HepG2 (cell line): ENCODE results near the gene WDR81. TPM values are rescaled to one million over a fixed set of nuclear protein-coding genes. Genes with fewer than 3 reads are reported as not detected.

Source experiments
- FOXC1 ChIP-seq: sonication (generic); formaldehyde crosslinking; IDR thresholded peaks from 2 replicates; pipeline ENCODE4 v1.8.0; 2022; ENCODE audit warnings: mild to moderate bottlenecking, missing genetic modification reagents, borderline replicate concordance
- HMG20B ChIP-seq: conservative IDR thresholded peaks from 2 replicates; pipeline ENCODE4 v1.6.1; 2016; ENCODE audit warnings: missing genetic modification reagents, missing compliant biosample characterization
- IRX3 ChIP-seq: sonication (generic); formaldehyde crosslinking; IDR thresholded peaks from 2 replicates; pipeline ENCODE4 v1.8.1; 2023; ENCODE audit warnings: mild to moderate bottlenecking, low read depth, missing genetic modification reagents, borderline replicate concordance
- ISX ChIP-seq: sonication (generic); formaldehyde crosslinking; conservative IDR thresholded peaks from 2 replicates; pipeline ENCODE4 v1.5.0; 2020; ENCODE audit warnings: missing genetic modification reagents
- KDM1A ChIP-seq: IDR thresholded peaks from 2 replicates; pipeline ENCODE4 v1.6.1; 2016; ENCODE audit warnings: missing compliant biosample characterization
- NONO ChIP-seq, 2 experiments: fragments of 450-650 bp in 1 of 2; sonication (generic) in 1 of 2; formaldehyde crosslinking in 1 of 2; IDR thresholded peaks in 1 of 2; conservative IDR thresholded peaks in 1 of 2; 2 replicates each; pipeline versions ENCODE4 v1.6.1 to v1.8.0; 2017 to 2022; ENCODE audit warnings: mild to moderate bottlenecking in 1 of 2, missing genetic modification reagents in 1 of 2, moderate library complexity in 1 of 2
- NR3C1 ChIP-seq: sonication (generic); formaldehyde crosslinking; IDR thresholded peaks from 2 replicates; pipeline ENCODE4 v1.4.0; 2020; ENCODE audit warnings: missing genetic modification reagents
- PCBP1 ChIP-seq: fragments of 200-400 bp; formaldehyde crosslinking; IDR thresholded peaks from 2 replicates; pipeline ENCODE4 v1.6.1; 2017; ENCODE audit warnings: mild to moderate bottlenecking, low read depth, low read length, borderline replicate concordance
- SOX6 ChIP-seq, 2 experiments: fragments of 450-650 bp in 1 of 2; sonication (generic) in 1 of 2; formaldehyde crosslinking in 1 of 2; IDR thresholded peaks; 2 replicates each; pipeline versions ENCODE4 v1.4.0 to v1.6.1; 2017 to 2020; ENCODE audit warnings: antibody characterized with exemption in 1 of 2, mild to moderate bottlenecking in 1 of 2, missing genetic modification reagents in 1 of 2
- SP4 ChIP-seq: sonication (generic); formaldehyde crosslinking; IDR thresholded peaks from 2 replicates; pipeline ENCODE4 v1.8.1; 2023; ENCODE audit warnings: mild to moderate bottlenecking, missing genetic modification reagents
- ZBTB7B ChIP-seq: sonication (generic); formaldehyde crosslinking; IDR thresholded peaks from 2 replicates; pipeline ENCODE4 v1.4.0; 2020; ENCODE audit warnings: missing genetic modification reagents
- ZKSCAN1 ChIP-seq: fragments of 150-350 bp; IDR thresholded peaks from 2 replicates; pipeline ENCODE4 v1.6.1; 2014; ENCODE audit warnings: low read length
- ZMYM2 ChIP-seq: sonication (generic); formaldehyde crosslinking; IDR thresholded peaks from 2 replicates; pipeline ENCODE4 v1.8.0; 2022; ENCODE audit warnings: mild to moderate bottlenecking, missing genetic modification reagents
- ZNF235 ChIP-seq: sonication (generic); formaldehyde crosslinking; IDR thresholded peaks from 2 replicates; pipeline ENCODE4 v1.8.1; 2023; ENCODE audit warnings: mild to moderate bottlenecking, missing genetic modification reagents, borderline replicate concordance
- ZNF292 ChIP-seq: sonication (generic); formaldehyde crosslinking; IDR thresholded peaks from 2 replicates; pipeline ENCODE4 v1.8.1; 2022; ENCODE audit warnings: mild to moderate bottlenecking, low read depth, missing genetic modification reagents, borderline replicate concordance
- ZNF589 ChIP-seq: sonication (generic); formaldehyde crosslinking; conservative IDR thresholded peaks from 2 replicates; pipeline ENCODE4 v1.8.0; 2022; ENCODE audit warnings: mild to moderate bottlenecking, moderate library complexity, missing genetic modification reagents
- ZNF672 ChIP-seq: sonication (generic); formaldehyde crosslinking; IDR thresholded peaks from 2 replicates; pipeline ENCODE4 v1.8.1; 2022; ENCODE audit warnings: missing genetic modification reagents
- ZNF775 ChIP-seq: sonication (generic); formaldehyde crosslinking; IDR thresholded peaks from 2 replicates; pipeline ENCODE4 v1.4.0; 2020; ENCODE audit warnings: missing genetic modification reagents, mild to moderate bottlenecking, moderate library complexity, borderline replicate concordance
- ZSCAN22 ChIP-seq: sonication (generic); formaldehyde crosslinking; IDR thresholded peaks from 2 replicates; pipeline ENCODE4 v1.4.0; 2020; ENCODE audit warnings: mild to moderate bottlenecking, missing genetic modification reagents
- ZSCAN30 ChIP-seq: sonication (generic); formaldehyde crosslinking; IDR thresholded peaks from 2 replicates; pipeline ENCODE4 v1.5.0; 2020; ENCODE audit warnings: mild to moderate bottlenecking, missing genetic modification reagents
- polyA plus RNA-seq, 8 experiments: library from polyadenylated mRNA; depleted of rRNA in 3 of 8; stranded (reverse) in 7 of 8; unstranded in 1 of 8; fragments of >200 nt; fragmentation: Illumina TruSeq in 4 of 8; extraction: Trizol in 4 of 8; gene quantifications; 2 replicates each; pipeline versions ENCODE4 v1.2.1 to v1.2.3, GENCODE V29; 2011 to 2016; ENCODE audit warnings: low read depth in 4 of 8, missing spikeins in 1 of 8, mixed read lengths in 1 of 8; ENCODE audit not compliant: insufficient read depth in 1 of 8
- total RNA-seq, 5 experiments: library from RNA; depleted of rRNA; stranded (reverse); fragments of >200 nt; fragmentation: Illumina TruSeq; extraction: Trizol; gene quantifications; 2 replicates each; pipeline ENCODE4 v1.2.3, GENCODE V29; 2016; ENCODE audit warnings: low read depth in 1 of 5
- TF ChIP-seq, protein P1 (sequence below): sonication (generic); formaldehyde crosslinking; IDR thresholded peaks from 2 replicates; pipeline ENCODE4 v1.5.0; 2020; ENCODE audit warnings: mild to moderate bottlenecking, missing genetic modification reagents, borderline replicate concordance
- TF ChIP-seq, protein P2 (sequence below): sonication (generic); formaldehyde crosslinking; IDR thresholded peaks from 2 replicates; pipeline ENCODE4 v1.5.1; 2020; ENCODE audit warnings: missing genetic modification reagents, mild to moderate bottlenecking, borderline replicate concordance
- TF ChIP-seq, protein P3 (sequence below): sonication (generic); formaldehyde crosslinking; IDR thresholded peaks from 2 replicates; pipeline ENCODE4 v1.5.1; 2020; ENCODE audit warnings: mild to moderate bottlenecking, missing genetic modification reagents, borderline replicate concordance

The WDR81 gene
- total and polyA plus RNA-seq, 2 of the 13 experiments (the other 11 are each of a cell fraction or from before 2014, with no cell fraction given), result 9.1 to 16.7 TPM

DNA sequence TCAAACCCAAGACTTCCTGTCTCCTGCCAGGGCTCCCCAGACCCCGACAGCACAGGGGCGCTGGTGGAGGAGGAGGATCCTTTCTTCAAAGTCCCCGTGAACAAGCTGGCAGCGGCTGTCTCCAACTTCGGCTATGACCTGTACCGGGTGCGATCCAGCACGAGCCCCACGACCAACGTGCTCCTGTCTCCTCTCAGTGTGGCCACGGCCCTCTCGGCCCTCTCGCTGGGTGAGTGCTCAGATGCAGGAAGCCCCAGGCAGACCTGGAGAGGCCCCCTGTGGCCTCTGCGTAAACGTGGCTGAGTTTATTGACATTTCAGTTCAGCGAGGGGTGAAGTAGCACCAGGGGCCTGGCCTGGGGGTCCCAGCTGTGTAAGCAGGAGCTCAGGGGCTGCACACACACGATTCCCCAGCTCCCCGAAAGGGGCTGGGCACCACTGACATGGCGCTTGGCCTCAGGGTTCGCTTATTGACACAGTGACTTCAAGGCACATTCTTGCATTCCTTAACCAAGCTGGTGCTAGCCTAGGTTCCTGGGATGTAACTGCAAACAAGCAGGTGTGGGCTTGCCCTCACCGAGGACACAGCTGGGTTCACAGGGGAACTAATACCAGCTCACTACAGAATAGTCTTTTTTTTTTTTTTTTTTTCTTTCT, 45.4 kb downstream of the WDR81 start (continued):
- TF ChIP-seq, protein P1, sequence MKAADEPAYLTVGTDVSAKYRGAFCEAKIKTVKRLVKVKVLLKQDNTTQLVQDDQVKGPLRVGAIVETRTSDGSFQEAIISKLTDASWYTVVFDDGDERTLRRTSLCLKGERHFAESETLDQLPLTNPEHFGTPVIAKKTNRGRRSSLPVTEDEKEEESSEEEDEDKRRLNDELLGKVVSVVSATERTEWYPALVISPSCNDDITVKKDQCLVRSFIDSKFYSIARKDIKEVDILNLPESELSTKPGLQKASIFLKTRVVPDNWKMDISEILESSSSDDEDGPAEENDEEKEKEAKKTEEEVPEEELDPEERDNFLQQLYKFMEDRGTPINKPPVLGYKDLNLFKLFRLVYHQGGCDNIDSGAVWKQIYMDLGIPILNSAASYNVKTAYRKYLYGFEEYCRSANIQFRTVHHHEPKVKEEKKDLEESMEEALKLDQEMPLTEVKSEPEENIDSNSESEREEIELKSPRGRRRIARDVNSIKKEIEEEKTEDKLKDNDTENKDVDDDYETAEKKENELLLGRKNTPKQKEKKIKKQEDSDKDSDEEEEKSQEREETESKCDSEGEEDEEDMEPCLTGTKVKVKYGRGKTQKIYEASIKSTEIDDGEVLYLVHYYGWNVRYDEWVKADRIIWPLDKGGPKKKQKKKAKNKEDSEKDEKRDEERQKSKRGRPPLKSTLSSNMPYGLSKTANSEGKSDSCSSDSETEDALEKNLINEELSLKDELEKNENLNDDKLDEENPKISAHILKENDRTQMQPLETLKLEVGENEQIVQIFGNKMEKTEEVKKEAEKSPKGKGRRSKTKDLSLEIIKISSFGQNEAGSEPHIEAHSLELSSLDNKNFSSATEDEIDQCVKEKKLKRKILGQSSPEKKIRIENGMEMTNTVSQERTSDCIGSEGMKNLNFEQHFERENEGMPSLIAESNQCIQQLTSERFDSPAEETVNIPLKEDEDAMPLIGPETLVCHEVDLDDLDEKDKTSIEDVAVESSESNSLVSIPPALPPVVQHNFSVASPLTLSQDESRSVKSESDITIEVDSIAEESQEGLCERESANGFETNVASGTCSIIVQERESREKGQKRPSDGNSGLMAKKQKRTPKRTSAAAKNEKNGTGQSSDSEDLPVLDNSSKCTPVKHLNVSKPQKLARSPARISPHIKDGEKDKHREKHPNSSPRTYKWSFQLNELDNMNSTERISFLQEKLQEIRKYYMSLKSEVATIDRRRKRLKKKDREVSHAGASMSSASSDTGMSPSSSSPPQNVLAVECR (CRISPR knock-in tag), result peak; percentile 70
- TF ChIP-seq, protein P2, sequence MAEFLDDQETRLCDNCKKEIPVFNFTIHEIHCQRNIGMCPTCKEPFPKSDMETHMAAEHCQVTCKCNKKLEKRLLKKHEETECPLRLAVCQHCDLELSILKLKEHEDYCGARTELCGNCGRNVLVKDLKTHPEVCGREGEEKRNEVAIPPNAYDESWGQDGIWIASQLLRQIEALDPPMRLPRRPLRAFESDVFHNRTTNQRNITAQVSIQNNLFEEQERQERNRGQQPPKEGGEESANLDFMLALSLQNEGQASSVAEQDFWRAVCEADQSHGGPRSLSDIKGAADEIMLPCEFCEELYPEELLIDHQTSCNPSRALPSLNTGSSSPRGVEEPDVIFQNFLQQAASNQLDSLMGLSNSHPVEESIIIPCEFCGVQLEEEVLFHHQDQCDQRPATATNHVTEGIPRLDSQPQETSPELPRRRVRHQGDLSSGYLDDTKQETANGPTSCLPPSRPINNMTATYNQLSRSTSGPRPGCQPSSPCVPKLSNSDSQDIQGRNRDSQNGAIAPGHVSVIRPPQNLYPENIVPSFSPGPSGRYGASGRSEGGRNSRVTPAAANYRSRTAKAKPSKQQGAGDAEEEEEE (CRISPR knock-in tag), result no peak
- TF ChIP-seq NONO (IDR thresholded peaks at IDR 0.05) (no peak), NONO (CRISPR knock-in tag; conservative IDR thresholded peaks at IDR 0.05) (no peak), IRX3 (CRISPR knock-in tag) (no peak), PCBP1 (no peak), ZNF589 (CRISPR knock-in tag) (no peak), ZSCAN22 (no peak), ZKSCAN1 (no peak), ZBTB7B (peak; percentile 95), NR3C1 (no peak), ZNF672 (no peak), ZNF775 (CRISPR knock-in tag) (no peak), ZNF292 (no peak), ZMYM2 (no peak), ZSCAN30 (no peak), KDM1A (CRISPR knock-in tag) (peak; percentile 13; the same call in 1 of the 2 replicates), ISX (CRISPR knock-in tag) (no peak), ZNF235 (CRISPR knock-in tag) (no peak), FOXC1 (0 out of 2 replicates have a peak, but pooled peaks have one; percentile 26), SP4 (CRISPR knock-in tag) (no peak), SOX6 (IDR thresholded peaks at IDR 0.05) (no peak), SOX6 (CRISPR knock-in tag; IDR thresholded peaks at IDR 0.05) (peak; percentile 74), HMG20B (CRISPR knock-in tag) (0 out of 2 replicates have a peak, but pooled peaks have one; percentile 75)
- TF ChIP-seq, protein P3, sequence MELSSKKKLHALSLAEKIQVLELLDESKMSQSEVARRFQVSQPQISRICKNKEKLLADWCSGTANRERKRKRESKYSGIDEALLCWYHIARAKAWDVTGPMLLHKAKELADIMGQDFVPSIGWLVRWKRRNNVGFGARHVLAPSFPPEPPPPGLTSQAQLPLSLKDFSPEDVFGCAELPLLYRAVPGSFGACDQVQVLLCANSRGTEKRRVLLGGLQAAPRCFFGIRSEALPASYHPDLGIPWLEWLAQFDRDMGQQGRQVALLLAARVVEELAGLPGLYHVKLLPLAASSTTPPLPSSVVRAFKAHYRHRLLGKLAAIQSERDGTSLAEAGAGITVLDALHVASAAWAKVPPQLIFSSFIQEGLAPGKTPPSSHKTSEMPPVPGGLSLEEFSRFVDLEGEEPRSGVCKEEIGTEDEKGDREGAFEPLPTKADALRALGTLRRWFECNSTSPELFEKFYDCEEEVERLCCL, result no peak
